Activated T-helper 2 cell treated with anti-CD3 and anti-CD28 coated beads, Interferon-gamma antibody, Interleukin-2, Interleukin-4, amounts not matched to agents 10 μg/mL and 5 μg/mL and 100 μg/mL, durations not matched to agents 14 hours and 24 hours and 36 hours (primary cell): ENCODE data around the gene PPP4R3B. TPM values are rescaled to one million over a fixed set of nuclear protein-coding genes. Genes with fewer than 3 reads are reported as not detected.
"Not testable (repeated sequence)": the region's sequence is repeated elsewhere in the genome, so short reads cannot be mapped to it uniquely, and the experiment has no call there.

Experiments used
- DNase-seq: peaks from one replicate; pipeline ENCODE4 v3.0.0; 2021; ENCODE audit warnings: low spot score
- H3K27ac Mint-ChIP-seq: one replicate; pipeline ENCODE4 v1.8.0; 2021; ENCODE audit warnings: mixed read lengths
- H3K27me3 Mint-ChIP-seq: one replicate; pipeline ENCODE4 v1.8.0; 2021; ENCODE audit warnings: low read depth, mixed read lengths
- H3K36me3 Mint-ChIP-seq: one replicate; pipeline ENCODE4 v1.8.0; 2021; ENCODE audit warnings: low read depth, mixed read lengths
- H3K4me1 Mint-ChIP-seq: one replicate; pipeline ENCODE4 v1.8.0; 2021; ENCODE audit warnings: low read depth, mixed read lengths
- H3K4me3 Mint-ChIP-seq: one replicate; pipeline ENCODE4 v1.8.0; 2021; ENCODE audit warnings: low read depth, mild to moderate bottlenecking, moderate library complexity, mixed read lengths
- H3K9me3 Mint-ChIP-seq: one replicate; pipeline ENCODE4 v1.8.0; 2021; ENCODE audit warnings: mixed read lengths
- intact Hi-C: fragments of 100-400 bp; cut with micrococcal nuclease; formaldehyde crosslinking; loops from one replicate; pipeline ENCODE4 v1.15.1; 2023
- total RNA-seq: library from RNA; stranded (reverse); gene quantifications from 2 replicates; pipeline ENCODE4 v1.2.3, GENCODE V29; 2022

PPP4R3B gene
- total RNA-seq, 1 donor from 2014 or later: 69.9 TPM

DNA sequence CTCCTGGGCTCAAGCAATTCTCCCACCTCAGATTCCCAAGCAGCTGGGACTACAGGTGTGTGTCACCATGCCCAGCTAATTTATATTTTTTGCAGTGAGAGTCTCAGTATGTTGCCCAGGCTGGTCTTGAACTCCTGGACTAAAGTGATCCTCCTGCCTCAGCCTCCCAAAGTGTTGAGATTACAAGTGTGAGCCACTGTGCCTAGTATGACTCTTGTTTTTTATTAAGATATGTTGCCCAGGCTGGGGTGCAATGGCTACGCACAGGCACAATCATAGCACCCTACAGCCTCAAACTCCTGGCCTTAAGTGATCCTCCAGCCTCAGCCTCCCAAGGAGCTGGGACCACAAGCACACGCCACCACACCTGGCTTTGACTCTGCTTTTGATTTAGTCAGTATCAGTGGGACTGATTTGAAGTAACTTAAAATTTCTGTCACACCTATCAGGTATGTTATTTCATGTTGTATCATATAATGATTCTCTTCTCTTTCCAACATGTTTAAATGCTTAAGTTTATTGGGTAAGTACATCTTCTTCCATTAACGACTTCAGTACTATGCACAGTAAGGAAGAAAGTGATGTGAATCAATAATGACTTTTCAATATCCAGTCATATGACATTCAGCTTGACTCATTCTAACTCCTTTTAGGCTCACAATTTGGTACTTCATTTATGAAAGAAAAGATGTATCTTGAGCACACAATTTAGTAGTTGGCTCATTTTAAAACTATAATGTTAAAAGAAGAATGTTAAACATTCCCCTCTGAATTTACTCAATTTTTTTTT is 6.3 kb downstream of the PPP4R3B start:
- H3K9me3 Mint-ChIP-seq: no peaks in the 10 kb centered on the region
- DNase-seq: no peak
- peaks cover 33% of the 10 kb centered on the region for H3K4me1 Mint-ChIP-seq
- H3K36me3 Mint-ChIP-seq: peaks cover 55% of the 10 kb centered on the region
- H3K27ac Mint-ChIP-seq: peak overlapping the region; percentile 57
- no peaks in the 10 kb centered on the region for H3K27me3 Mint-ChIP-seq
- H3K4me3 Mint-ChIP-seq: no peak overlapping the region
- intact Hi-C loops: loop anchor here (10.0 kb wide), 2 partner anchors 1036 to 1826 kb away; partner anchors contain the start of genes ASB3 and ERLEC1

DNA sequence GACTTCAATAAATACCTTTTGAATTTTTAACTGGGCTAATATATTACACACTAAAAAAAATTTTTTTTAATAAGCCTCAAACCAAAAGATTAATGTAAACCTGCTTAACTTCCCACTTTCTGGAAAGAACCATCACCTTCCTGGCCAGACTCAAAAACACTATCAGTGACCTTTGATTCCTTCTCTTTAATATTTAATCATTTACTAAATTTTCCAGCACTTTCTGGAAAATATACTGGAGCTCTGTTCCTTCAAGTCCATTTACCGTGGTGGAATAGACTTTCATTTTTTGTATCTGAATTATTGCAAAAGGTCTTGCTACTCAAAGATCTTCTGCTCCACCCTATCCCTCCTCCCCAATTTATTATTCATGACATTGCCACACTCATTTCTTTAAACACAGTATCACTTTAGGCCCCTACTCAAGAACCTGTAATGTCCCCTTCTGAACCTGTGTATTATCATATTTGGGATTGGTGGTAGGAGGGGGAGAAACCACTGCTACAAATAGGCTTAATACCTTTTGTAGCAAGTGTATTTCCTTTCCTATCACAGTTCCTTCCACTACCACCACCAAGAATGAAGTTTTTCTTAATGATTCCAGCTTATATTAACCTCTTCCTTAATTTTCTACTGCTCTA is 7.4 kb downstream of the PPP4R3B start:
- intact Hi-C loops: loop anchor here (10.0 kb wide), 2 partner anchors 1035 to 1825 kb away; partner anchors contain the start of genes ASB3 and ERLEC1
- Mint-ChIP-seq H3K9me3 (no peaks in the 10 kb centered on the region), H3K4me3 (no peak overlapping the region), H3K36me3 (peaks cover 45% of the 10 kb centered on the region), H3K27ac (peak overlapping the region; percentile 57), H3K4me1 (peaks cover 27% of the 10 kb centered on the region), H3K27me3 (no peaks in the 10 kb centered on the region)
- DNase-seq: no peak

GRCh38 chr2:55609193-55609794 is 8.1 kb downstream of the PPP4R3B start:
- H3K36me3 Mint-ChIP-seq: peaks cover 43% of the 10 kb centered on the region

DNA sequence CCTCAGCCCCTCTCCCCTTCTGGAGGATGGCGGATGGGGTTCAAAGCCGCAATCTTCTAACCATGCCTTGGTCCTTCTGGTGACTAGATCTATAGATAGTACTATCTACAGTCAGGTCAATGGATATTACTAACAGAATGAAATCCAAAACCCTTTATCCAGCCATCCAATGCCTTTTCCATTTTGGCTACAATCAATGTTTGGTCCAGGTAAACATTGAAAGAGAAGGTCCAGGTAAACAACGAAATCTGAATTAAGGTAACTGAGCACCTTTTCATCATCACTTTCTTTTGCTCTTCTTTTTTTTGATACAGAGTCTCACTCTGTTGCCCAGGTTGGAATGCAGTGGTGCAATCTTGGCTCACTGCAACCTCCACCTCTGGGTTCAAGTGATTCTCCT is 9.7 kb downstream of the PPP4R3B start:
- H3K4me3 Mint-ChIP-seq: no peak overlapping the region
- no peak for DNase-seq
- H3K9me3 Mint-ChIP-seq: no peaks in the 10 kb centered on the region
- H3K36me3 Mint-ChIP-seq: peaks cover 35% of the 10 kb centered on the region
- intact Hi-C loops: no loop called here
- H3K27ac Mint-ChIP-seq: no peak overlapping the region
- peaks cover 24% of the 10 kb centered on the region for H3K4me1 Mint-ChIP-seq
- H3K27me3 Mint-ChIP-seq: no peaks in the 10 kb centered on the region

More at GRCh38 chr2:55609193-55609794, 8.1 kb downstream of the PPP4R3B start:
- H3K4me3 Mint-ChIP-seq: no peak overlapping the region
- H3K27me3 Mint-ChIP-seq: no peaks in the 10 kb centered on the region
- H3K27ac Mint-ChIP-seq: no peak overlapping the region
- intact Hi-C loops: no loop called here
- no peaks in the 10 kb centered on the region for H3K9me3 Mint-ChIP-seq
- no peak for DNase-seq
- peaks cover 26% of the 10 kb centered on the region for H3K4me1 Mint-ChIP-seq

DNA sequence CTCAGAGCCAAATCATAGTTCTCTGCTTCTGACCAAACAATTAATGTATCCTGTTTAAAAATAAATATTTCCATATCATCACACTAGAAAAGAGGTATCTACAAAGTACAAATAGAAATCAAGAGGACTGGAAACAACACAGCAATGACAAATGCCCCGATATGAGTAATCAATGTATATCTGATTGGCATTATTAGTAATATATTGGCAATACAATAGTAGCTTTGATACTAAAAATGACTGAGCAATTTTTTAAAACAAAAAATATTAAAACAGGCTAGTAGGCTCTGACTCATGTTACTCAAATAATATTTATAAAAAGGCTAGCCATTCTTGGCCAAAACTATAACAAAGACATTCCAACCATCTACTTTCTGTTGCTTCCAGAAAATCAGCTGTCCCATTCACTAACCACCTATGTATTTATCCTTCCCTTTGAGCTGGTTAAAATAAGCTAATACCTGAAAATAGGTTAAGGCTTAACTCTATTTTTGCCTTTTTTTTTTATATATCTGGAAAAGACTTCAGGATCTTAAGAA is 13.3 kb downstream of the PPP4R3B start:
- no peaks in the 10 kb centered on the region for H3K9me3 Mint-ChIP-seq
- peaks cover 21% of the 10 kb centered on the region for H3K4me1 Mint-ChIP-seq
- no peaks in the 10 kb centered on the region for H3K27me3 Mint-ChIP-seq
- no peak overlapping the region for H3K4me3 Mint-ChIP-seq
- intact Hi-C loops: no loop called here
- DNase-seq: no peak
- H3K27ac Mint-ChIP-seq: no peak overlapping the region
- peaks cover 42% of the 10 kb centered on the region for H3K36me3 Mint-ChIP-seq

DNA sequence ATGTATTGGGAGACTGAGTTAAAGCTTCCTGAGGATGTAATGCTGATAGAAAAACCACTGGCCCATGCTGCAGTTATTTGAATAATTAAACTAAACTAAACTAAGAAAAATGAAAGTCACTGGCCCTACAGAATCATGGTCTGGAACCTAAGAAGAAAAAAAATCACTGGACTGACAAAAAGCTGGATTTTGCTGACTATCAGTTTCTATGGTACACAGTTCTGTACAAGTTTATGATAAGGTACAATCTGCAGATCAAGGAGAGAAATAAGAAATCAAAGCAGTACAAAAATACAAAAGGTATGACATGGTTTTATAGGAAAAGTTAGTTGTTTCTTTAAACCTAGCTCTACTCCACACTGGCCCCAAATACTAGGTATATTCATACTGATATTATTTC is 15.6 kb downstream of the PPP4R3B start:
- Mint-ChIP-seq H3K27ac (peak overlapping the region; percentile 14), H3K27me3 (no peaks in the 10 kb centered on the region), H3K36me3 (peaks cover 49% of the 10 kb centered on the region), H3K4me3 (no peak overlapping the region), H3K9me3 (no peaks in the 10 kb centered on the region), H3K4me1 (peaks cover 17% of the 10 kb centered on the region)
- DNase-seq: no peak
- intact Hi-C loops: no loop called here

- Mint-ChIP-seq H3K27me3 (no peaks in the 10 kb centered on the region), H3K4me1 (peaks cover 18% of the 10 kb centered on the region), H3K27ac (no peak overlapping the region), H3K36me3 (peaks cover 66% of the 10 kb centered on the region), H3K9me3 (no peaks in the 10 kb centered on the region), H3K4me3 (no peak overlapping the region)
- intact Hi-C loops: no loop called here
- DNase-seq: no peak
Measured at GRCh38 chr2:55598056-55598795, 19.2 kb downstream of the PPP4R3B start.

DNA sequence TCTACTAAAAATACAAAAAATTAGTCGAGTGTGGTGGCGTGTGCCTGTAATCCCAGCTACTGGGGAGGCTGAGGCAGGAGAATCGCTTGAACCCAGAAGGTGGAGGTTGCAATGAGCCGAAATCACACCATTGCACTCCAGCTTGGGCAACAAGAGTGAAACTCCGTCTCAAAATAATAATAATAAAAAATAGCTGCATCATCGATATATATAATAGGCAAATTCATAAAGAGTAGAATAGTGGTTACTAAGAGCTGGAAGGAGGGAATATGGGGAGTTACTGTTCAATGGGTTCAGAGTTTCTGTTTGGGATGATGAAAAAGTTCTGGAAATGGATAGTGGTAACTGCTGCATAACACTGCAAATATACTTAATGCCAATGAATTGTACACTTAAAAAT is 20.6 kb downstream of the PPP4R3B start:
- H3K9me3 Mint-ChIP-seq, intact Hi-C loops, H3K4me3 Mint-ChIP-seq, H3K27me3 Mint-ChIP-seq, H3K27ac Mint-ChIP-seq, DNase-seq: not testable (repeated sequence)
- Mint-ChIP-seq H3K4me1 (peaks cover 19% of the 10 kb centered on the region), H3K36me3 (peaks cover 54% of the 10 kb centered on the region)

GRCh38 chr2:55595536-55595935 is 21.9 kb downstream of the PPP4R3B start:
- peaks cover 23% of the 10 kb centered on the region for H3K4me1 Mint-ChIP-seq
- no peak overlapping the region for H3K27ac Mint-ChIP-seq
- no peaks in the 10 kb centered on the region for H3K27me3 Mint-ChIP-seq
- H3K9me3 Mint-ChIP-seq: no peaks in the 10 kb centered on the region
- no peak overlapping the region for H3K4me3 Mint-ChIP-seq
- H3K36me3 Mint-ChIP-seq: peaks cover 59% of the 10 kb centered on the region
- no peak for DNase-seq
- intact Hi-C loops: no loop called here

DNA sequence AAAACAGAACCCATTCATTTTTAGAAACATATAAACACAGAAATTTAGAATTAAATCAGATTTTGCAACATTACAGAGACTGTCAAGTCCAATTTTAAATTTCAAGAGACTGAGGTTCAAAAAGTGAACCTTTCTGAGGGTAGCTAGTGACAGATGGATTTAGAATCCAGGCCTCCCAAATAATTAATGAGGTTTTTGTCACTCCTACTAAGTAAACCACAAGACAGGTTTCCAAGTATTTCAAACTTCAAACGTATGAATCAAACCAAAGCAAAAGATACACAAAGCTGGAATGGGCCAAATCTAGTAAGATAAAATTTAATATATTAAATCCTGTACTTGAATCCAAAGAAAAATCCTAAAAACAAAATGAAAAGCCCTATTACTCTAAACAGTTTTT is 25.3 kb downstream of the PPP4R3B start:
- intact Hi-C loops: loop anchor here (5.0 kb wide), 1 partner anchor 60 kb away; no protein-coding TSS in a partner anchor
- no peak overlapping the region for H3K4me3 Mint-ChIP-seq
- no peak overlapping the region for H3K27ac Mint-ChIP-seq

DNA sequence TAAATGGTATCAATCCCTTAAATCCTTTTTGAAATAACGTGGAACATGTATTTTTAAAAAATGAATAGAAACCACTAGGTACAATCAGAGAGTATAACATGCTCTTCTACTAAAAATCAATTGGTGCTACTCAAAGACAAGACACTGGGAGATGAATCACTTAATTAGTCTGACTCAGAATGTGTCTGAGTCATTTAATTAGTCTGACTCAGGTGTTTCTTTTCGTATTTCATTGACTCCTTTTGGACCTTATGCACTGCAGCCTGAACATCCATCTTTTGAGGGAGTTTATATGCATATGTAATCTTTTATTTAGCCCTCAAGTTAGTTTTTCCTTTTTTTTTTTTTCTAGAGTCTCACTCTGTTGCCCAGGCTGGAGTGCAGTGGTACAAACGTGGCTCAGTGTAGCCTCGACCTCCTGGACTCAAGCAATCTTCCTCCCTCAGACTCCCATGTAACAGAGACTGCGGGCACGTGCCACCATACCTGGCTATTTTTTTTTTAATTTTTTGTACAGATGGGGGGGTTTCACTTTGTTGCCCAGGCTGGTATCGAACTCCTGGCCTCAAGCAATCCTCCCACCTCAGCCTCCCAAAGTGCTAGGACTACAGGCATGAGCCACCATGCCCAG is 26.5 kb downstream of the PPP4R3B start:
- Mint-ChIP-seq H3K27ac (peak overlapping the region; percentile 67), H3K4me3 (no peak overlapping the region), H3K9me3 (no peaks in the 10 kb centered on the region), H3K4me1 (peaks cover 18% of the 10 kb centered on the region), H3K27me3 (no peaks in the 10 kb centered on the region), H3K36me3 (peaks cover 41% of the 10 kb centered on the region)
- intact Hi-C loops: loop anchor here (1.0 to 5.0 kb wide), 2 partner anchors 26 to 59 kb away; partner anchors contain the start of gene PPP4R3B
- no peak for DNase-seq

More for the DNA sequence above, 25.3 kb downstream of the PPP4R3B start:
- Mint-ChIP-seq H3K27me3 (no peaks in the 10 kb centered on the region), H3K36me3 (peaks cover 47% of the 10 kb centered on the region), H3K4me1 (peaks cover 18% of the 10 kb centered on the region), H3K9me3 (no peaks in the 10 kb centered on the region)
- no peak for DNase-seq
